HUDEP-2 (cell line): ENCODE measurements around the gene PLPP3.

Experiments used
- DNase-seq, 76 experiments: peaks; one replicate each; lab custom pipeline; 2025; ENCODE audit not compliant: unreplicated experiment in 76 of 76; lab: John Stamatoyannopoulos, UW

Gene PLPP3

GRCh38 chr1:56446531-56447098 is 132.7 kb downstream of the PLPP3 start:
- no peak for DNase-seq

GRCh38 chr1:56444960-56445646 is 134.3 kb downstream of the PLPP3 start:
- no peak for DNase-seq
